ENCODE data around the gene TENT5C.

The TENT5C gene

DNA sequence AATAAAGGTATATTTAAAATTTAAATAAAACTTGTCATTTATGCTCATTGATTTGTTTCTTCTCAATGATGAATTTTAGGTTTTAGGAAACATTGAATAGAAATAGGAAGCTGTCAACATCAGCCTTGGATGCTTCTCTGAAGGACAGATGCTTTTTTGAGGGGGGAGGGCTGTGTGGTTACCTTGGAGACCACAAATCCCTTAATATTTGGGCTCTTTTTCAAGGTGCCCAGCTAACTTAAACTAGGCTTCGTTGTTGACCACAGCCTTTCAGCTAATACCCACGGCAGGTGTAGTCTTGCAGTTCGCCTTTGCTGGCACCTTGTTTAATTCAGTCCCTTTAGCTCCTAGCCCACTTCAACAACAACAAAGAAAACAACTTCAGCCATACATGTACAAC, 22.5 kb downstream of the TENT5C start:
- DNase-seq (ENCODE audit: low read depth): no peak
- H3K4me3 ChIP-seq (ENCODE audit: low read length): no peak overlapping the region
- TF ChIP-seq, protein P1, sequence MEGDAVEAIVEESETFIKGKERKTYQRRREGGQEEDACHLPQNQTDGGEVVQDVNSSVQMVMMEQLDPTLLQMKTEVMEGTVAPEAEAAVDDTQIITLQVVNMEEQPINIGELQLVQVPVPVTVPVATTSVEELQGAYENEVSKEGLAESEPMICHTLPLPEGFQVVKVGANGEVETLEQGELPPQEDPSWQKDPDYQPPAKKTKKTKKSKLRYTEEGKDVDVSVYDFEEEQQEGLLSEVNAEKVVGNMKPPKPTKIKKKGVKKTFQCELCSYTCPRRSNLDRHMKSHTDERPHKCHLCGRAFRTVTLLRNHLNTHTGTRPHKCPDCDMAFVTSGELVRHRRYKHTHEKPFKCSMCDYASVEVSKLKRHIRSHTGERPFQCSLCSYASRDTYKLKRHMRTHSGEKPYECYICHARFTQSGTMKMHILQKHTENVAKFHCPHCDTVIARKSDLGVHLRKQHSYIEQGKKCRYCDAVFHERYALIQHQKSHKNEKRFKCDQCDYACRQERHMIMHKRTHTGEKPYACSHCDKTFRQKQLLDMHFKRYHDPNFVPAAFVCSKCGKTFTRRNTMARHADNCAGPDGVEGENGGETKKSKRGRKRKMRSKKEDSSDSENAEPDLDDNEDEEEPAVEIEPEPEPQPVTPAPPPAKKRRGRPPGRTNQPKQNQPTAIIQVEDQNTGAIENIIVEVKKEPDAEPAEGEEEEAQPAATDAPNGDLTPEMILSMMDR (conservative IDR thresholded peaks at IDR 0.05; ENCODE audit: low read depth, low read length): no peak

DNA sequence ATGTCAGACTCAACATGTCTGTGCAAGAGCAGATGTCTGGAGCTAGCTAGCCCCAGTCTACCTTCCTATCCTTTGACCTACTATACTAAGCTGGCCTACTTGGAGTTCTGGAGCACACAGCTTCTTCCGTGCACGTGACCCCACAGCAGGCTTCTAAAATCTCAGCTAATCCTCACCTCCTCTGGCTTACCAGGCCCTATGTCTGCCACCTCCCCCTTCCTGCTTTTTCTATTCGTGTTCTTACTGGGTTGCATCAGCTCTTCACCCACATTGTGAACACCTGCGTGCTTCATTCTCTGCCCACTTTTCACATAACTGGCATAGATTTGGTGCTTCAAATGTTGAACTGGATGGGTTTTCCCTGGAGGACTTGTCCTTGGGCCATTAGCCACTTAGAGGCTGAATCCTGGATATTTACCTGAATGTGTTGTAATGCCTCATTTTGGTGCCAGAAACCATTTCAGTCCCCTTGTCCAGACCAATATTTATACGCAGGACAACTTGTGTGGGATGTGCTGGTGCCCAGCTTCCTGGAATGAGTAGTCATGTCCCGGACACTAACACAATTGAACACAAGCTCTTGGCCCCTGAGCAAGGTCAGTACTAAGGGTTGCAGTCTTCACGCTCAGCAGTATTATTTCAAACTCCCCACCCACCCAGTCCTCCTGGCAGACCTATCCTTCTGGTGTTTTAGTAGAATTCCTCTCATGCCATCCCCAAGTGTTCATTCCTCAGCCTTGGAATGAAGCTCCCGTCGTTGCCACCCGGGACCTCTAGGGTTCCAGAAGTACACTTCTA, 24.0 kb downstream of the TENT5C start:
- no peak for DNase-seq (ENCODE audit: low read depth)
- TF ChIP-seq, protein P1 (conservative IDR thresholded peaks at IDR 0.05; ENCODE audit: low read depth, low read length): no peak
- H3K4me3 ChIP-seq (ENCODE audit: low read length): no peak overlapping the region

DNA sequence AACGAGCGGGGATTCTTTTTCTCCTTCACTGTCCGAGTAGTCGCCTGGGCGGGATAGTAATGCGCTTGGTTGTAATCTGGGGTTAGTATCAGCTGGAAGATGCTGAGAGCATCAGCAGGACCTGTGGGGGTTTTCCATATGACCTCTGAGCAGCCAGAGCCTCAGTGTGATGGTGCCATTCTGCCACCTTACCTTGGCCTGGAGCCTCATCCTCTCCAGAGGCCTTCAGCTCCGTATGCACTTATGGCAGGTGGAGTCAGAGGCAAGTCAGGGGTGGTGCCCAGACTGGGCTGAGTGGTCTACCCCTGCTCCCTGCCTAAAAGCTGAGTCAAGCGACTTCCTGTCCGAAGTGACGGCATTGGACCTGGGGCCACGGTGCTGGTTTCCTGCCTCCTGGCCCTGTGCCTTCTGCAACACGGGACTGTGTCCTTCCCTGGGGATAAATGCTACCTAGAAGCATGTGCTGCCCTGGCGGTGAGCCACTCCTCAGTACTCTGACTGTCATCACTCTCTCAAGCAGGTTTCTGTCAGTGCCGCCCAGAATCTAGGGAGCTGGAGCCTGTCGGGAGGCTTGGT, 24.7 kb downstream of the TENT5C start:
- H3K4me3 ChIP-seq (ENCODE audit: low read length): no peak overlapping the region
- no peak for DNase-seq (ENCODE audit: low read depth)
- TF ChIP-seq, protein P1 (conservative IDR thresholded peaks at IDR 0.05; ENCODE audit: low read depth, low read length): no peak

DNA sequence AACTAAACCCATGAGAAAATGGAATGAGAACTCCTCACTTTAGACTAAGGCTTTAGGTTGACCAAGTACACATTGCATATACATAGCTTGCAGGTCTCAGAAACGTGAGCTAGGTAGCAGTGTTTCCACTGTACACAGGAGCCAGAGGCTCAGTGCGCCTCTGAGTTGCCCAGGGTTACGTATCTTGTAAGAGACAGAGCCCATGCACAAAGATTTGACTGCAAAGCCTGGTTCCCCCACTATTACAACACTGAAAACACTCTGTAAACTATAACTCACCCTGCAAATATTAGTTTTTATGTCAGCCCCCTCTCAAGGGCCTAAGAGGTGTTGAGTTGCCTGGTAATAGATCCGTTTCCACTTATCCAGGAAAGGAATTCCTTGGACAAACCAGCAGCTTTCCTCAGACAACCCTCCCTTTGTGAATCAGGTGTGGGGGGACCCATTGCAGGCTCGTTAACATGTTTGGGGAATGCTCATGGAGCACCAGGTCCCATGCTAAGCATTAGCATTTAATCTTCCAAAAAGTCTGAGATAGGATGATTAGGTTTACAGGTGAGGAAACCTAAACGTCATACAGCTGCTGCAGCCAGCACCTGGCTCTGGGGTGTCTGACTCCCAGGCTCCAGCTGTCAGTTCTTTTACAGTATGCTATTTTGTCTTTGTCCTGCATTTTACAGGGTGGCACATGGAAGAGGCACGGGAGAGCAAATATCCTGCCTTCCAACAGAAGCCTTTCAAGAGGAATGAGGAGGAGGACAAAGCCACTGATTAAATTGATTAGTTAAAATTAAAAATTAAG, 25.7 kb downstream of the TENT5C start:
- TF ChIP-seq, protein P1 (conservative IDR thresholded peaks at IDR 0.05; ENCODE audit: low read depth, low read length): no peak
- no peak overlapping the region for H3K4me3 ChIP-seq (ENCODE audit: low read length)
- DNase-seq (ENCODE audit: low read depth): no peak

DNA sequence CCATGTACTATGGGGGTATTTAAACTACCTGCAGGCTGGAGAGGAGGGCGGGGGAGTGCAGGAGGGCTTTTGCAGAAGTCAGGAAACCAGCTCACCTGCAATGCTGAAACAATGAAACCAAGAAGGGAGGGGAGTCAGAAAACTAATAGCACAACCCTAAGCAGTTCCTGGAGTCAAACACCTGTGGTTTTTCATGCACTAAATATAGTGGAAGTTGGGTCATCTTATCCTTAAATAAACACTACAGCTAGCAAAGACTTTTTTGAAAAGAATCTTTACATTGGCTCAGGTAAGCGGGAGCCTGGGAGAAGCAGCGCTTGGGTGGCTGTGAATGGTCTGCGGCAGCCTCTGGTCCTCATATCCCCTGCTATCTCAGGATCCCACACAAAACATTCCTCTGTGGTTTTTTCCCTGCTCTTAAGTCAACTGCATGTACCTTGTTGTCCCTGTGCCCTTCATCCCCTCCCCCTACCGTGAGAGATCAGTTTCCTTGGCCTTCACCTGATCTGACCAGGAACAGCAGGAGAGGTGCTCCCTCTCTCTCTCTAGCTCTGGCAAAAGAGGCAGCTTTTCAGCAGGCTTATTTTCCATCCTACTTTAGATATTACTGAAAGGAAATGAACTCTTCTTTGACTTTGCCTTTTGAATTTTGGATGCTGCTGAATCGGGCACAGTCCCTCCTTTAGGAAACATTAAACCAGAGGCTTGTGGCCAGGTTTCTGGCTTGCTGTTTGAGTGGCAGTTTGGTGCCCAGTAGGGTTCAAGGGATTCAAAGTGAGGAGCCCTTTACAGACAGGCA, 26.6 kb downstream of the TENT5C start:
- no peak for DNase-seq (ENCODE audit: low read depth)
- H3K4me3 ChIP-seq (ENCODE audit: low read length): no peak overlapping the region
- TF ChIP-seq, protein P1 (conservative IDR thresholded peaks at IDR 0.05; ENCODE audit: low read depth, low read length): no peak

DNA sequence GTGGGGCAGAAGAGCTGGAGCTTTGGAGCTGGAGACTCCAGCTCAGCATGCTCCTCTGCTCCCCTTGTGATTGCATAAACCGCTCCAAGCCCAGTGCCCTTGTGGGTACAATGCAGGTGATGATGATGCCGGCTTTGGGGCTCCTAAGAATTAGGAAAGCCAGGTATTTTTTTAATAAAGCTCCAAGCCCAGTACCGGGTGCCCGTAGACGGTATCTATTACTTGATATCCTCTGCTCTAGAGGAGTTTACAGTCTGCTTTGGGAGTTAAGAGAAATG, 27.2 kb downstream of the TENT5C start:
- TF ChIP-seq, protein P1 (conservative IDR thresholded peaks at IDR 0.05; ENCODE audit: low read depth, low read length): no peak
- DNase-seq (ENCODE audit: low read depth): no peak
- H3K4me3 ChIP-seq (ENCODE audit: low read length): no peak overlapping the region

All from retinal pigment epithelial cell (primary cell).